HL-60/S4 treated with phorbol 12-myristate 13-acetate at 8.2 ng/mL for 4 days and 3 days (cell line): Measurements from ENCODE around the gene CCDC88C.
"Not testable (repeated sequence)": the region's sequence is repeated elsewhere in the genome, so short reads cannot be mapped to it uniquely, and the experiment has no call there.

Source experiments
- in situ Hi-C: fragments of 300-500 bp; cut with MboI; formaldehyde crosslinking; loops from 2 replicates; pipeline ENCODE4 v1.15.0; 2022; ENCODE audit warnings: low sequenced_read_pairs

Gene CCDC88C

GRCh38 chr14:91233936-91234790, 183.5 kb downstream of the CCDC88C start:
- in situ Hi-C loops, result no loop called here

GRCh38 chr14:91232603-91233002, 185.0 kb downstream of the CCDC88C start:
- in situ Hi-C loops, result no loop called here

DNA sequence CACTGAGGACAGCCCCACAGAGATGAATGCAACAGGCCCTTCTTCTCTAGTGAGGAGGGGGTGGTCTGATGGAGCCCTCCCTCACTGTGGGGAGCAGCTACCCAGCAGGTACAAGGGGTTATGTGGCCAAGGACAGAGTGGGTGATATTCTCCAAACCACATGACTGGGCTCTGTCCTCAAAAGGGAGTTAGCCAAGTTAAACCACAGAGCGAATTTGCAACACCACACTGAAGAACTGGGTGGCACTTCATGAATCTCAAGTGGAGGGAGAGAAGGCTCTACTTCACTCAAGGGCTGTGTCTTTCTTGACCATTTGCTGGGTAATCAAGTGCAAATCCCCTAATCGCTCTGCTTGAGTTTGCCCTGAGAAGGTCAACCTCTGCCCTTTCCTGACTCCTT, 185.6 kb downstream of the CCDC88C start:
- in situ Hi-C loops, result no loop called here

GRCh38 chr14:91231446-91231845, 186.2 kb downstream of the CCDC88C start:
- in situ Hi-C loops, result no loop called here

GRCh38 chr14:91230397-91231035, 187.1 kb downstream of the CCDC88C start:
- in situ Hi-C loops, result no loop called here

- in situ Hi-C loops, result no loop called here
These were observed 187.8 kb downstream of the CCDC88C start for GRCh38 chr14:91229743-91230200.

- in situ Hi-C loops, result no loop called here
These were observed 188.6 kb downstream of the CCDC88C start for GRCh38 chr14:91229005-91229382.

DNA sequence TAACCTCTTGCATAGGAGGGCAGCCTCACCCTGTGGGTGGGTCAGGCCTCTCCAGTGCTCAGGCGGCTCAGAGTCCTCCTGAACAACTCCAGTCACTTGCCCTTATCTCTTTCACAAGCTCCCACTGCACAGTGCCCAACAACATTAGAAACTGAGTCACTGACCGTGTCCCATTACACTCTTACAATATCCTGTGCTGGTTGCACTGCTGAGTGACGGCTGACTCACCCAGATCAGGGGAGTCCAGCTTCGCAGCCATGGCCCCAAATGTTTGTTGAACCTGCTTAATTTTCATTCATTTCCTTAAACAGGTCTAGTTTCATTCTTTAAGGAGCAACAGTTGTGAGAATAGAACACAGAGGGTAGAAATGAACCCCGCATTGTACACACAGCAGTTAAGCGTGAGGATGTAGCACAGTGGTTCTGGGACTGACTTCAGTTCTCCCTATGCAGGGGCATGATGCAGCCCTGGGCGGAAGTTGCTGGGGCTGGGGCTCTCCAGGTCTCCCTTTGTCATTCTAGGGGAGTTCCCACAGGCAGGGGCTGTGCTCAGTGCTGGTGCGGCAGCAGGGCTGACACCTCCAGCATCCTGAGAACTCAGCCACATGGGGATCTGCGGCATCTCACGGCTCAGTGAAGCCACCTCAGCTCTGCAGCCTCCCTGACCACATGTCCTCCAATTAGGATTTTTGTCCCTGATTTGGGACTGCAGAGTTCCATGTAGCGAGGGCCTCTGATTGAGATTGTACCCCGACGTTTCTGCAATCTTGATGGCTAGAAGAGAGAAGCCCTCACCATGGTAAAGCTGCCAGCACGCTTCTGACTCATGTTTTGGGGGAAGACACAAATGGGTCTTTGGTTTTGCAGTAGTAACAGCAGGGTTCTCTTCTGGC, 189.3 kb downstream of the CCDC88C start:
- in situ Hi-C loops, result no loop called here

- in situ Hi-C loops, result no loop called here
These were observed 190.4 kb downstream of the CCDC88C start for GRCh38 chr14:91227183-91227628.

DNA sequence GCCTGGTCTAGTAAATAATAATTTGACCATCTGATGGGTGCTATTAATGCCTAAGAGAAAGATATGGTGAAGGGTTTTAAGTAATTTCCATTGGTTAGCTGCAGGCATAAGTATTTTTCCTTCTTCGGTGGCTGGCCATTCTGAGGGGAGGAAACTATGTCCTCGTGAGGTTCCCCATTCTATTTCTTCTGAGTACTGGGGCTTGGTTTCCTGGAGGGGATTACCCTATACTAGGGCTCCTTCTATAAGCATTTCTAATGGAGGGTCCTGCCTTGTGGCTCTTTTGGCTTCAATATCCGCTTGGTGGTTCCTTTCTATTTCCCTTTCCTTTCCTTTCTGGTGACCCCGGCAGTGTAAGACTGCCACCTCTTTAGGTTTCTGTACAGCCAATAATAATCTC, 191.3 kb downstream of the CCDC88C start:
- in situ Hi-C loops, result not testable (repeated sequence)

GRCh38 chr14:91225025-91225424, 192.6 kb downstream of the CCDC88C start:
- in situ Hi-C loops, result no loop called here

- in situ Hi-C loops, result no loop called here
These were observed 194.4 kb downstream of the CCDC88C start for GRCh38 chr14:91223028-91223783.
